Retina (tissue), 1 donor: ENCODE measurements around the gene TRIP10.
"Not testable (repeated sequence)": the region's sequence is repeated elsewhere in the genome, so short reads cannot be mapped to it uniquely, and the experiment has no call there.

Experiments
- DNase-seq: peaks from one replicate; pipeline ENCODE4 v3.0.0-alpha.2; 2016

TRIP10 gene, protein sequence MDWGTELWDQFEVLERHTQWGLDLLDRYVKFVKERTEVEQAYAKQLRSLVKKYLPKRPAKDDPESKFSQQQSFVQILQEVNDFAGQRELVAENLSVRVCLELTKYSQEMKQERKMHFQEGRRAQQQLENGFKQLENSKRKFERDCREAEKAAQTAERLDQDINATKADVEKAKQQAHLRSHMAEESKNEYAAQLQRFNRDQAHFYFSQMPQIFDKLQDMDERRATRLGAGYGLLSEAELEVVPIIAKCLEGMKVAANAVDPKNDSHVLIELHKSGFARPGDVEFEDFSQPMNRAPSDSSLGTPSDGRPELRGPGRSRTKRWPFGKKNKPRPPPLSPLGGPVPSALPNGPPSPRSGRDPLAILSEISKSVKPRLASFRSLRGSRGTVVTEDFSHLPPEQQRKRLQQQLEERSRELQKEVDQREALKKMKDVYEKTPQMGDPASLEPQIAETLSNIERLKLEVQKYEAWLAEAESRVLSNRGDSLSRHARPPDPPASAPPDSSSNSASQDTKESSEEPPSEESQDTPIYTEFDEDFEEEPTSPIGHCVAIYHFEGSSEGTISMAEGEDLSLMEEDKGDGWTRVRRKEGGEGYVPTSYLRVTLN

DNA sequence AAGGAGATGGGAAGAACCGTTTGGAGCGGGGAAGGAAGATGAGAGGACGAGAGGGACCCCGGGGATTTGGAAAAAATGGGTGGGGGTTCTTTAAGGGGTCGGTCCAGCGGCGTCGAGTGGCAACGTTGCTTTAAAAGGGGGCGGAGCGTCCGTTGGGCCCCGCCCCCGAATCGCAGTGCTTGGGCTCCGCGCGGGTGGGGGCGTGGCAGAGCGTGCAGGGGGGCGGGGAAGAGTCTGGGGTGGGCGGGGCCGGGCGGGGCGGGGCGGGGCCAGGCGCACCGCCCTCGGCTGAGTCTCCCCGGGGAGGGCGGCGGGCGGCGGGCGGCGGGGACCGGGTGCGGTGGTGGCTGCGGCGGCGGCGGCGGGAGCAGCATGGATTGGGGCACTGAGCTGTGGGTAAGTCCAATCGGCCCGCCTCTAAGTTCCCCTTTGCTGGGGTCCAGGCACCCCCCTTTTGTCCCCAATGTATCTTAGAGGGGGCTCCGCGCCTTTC is at the start of gene TRIP10:
TSS of gene TRIP10 (plus strand) at position 291 of the 493 bp plus-strand sequence. CDS start at position 373, 82 bp downstream.
- peak; percentile 70 for DNase-seq

DNA sequence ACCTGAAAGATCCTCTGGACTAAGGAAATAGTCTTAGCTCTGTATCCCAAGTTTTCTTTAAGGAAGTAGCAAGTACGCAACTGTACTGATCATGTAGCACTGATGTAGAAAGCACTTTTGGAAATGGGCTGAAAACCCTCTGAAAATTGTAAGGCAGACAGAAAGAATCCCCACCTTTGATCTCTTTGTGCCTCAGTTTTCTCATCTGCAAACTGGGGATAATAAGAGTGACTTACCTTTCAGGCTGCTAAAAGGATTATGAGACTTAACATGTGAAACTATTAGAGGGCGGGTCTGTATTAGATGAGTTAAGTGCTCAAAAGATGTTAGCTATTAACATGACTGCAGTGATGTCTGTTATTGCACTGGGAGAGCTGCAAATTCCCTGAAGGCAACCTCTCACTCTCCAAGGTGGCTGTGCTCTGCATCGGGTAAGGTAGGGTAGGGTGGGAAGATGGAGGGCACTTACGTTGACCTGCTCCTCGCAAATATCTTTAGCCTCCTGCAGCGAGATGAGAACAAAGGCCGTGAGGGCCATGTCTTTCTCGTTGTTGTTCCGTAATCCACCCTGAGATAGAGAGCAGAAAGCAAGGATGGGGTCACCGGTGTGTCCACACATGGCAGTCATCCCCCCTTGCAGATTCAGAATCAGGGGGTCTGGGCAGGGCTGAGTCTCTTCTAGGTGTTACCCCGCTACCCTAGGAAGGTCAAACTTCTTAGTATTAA is 49.2 kb upstream of the TRIP10 start:
- no peak for DNase-seq

DNA sequence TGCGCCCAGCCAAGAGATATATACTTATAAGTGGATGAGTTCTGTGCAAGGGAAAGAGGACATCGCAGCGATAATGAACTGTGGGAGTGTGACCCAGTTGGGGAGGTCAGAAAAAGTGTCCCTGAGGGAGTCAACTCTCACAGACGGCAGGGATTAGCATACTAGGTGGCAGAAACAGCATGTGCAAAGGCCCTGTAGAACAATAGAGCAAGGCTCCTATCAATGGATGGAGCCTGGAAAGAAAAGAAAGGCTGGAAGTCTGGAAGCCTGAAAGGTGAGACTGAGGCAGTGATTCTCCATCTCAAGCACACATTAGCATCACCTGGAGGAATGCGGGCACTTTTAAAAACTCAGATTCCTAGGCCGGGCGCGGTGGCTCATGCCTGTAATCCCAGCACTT is 48.1 kb upstream of the TRIP10 start:
- no peak for DNase-seq

DNA sequence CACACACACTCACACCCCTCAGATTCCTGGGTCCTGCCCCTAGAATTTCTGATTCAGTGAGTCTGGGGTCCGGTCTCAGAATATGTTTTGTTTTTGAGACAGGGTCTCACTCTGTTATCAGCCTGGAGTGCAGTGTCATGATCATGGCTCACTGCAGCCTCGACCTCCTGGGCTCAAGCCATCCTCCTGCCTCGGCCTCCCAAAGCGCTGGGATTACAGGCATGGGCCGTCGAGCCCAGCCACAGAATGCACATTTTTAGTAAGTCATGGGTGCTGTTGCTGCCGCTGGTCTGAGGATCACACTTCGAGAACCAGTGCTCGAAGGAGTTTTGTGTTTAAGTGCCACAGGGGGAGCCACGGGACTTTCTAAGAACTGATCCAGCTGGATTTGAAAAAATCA is 47.5 kb upstream of the TRIP10 start:
- no peak for DNase-seq

DNA sequence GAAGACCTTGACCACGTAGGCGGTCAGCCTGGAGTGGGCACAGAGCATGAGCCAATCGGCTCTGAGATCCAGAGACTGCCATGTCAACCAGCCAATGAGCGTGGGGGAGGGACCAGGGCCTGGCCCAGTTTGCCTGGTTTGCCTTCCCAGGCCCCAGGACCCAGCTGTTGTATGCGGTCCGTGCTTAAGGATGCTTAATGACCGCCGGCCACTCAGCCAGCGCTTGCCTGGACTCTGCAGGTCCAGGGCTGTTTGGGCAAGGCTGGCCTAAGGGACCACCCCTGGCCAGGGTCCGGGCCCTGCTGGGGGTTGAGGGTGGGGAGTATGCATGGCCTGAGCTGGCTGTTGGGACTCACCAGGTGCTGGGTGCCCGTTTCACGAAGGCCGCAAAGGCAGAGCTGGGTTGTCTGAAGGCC is 46.4 kb upstream of the TRIP10 start:
- DNase-seq, result no peak

DNA sequence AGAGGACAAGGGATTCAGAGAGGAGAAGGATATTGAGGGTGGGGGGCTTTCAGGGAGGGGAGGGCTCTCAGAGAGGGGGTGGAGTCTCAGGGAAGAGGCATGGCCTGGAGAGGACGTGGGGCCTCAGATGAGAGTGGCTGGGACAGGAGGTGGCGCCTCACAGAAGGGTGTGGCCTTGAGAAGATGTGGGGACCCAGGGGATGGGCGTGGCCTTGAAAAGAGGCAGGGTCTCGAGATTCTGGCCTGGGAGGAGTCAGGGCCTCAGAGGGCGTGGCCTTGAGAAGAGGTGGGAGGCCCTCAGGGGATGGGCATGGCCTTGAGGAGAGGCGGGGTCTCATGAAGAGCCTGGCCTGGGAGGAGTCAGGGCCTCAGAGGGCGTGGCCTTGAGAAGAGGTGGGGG is 45.8 kb upstream of the TRIP10 start:
- DNase-seq, result no peak

DNA sequence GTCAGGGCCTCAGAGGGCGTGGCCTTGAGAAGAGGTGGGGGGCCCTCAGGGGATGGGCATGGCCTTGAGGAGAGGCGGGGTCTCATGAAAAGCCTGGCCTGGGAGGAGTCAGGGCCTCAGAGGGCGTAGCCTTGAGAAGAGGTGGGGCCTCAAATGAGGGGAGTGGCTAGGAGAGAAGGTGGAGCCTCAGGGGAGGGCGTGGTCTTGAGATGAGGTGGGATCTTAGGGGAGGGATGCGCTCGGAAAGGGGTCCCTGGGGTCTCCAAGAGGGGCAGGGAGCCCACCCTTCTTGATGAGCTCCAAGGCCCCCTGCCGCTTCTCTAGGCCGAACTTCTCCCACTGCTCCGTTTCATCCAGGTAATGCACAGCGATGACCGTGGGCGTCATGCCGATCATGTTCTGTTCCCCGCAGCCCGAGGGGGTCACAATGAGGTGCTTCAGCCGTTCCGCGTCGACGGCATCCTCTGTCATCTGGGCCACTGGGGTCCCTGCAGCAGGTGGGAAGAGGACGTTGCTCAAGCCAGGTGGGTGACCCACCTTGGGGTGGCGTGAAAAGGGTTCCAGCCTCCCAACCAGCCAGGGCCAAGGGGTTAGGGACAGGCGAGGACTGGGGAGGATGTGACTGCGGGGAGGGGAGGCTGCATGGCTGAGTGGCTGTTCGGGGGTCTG is 45.2 kb upstream of the TRIP10 start:
- DNase-seq, result no peak

DNA sequence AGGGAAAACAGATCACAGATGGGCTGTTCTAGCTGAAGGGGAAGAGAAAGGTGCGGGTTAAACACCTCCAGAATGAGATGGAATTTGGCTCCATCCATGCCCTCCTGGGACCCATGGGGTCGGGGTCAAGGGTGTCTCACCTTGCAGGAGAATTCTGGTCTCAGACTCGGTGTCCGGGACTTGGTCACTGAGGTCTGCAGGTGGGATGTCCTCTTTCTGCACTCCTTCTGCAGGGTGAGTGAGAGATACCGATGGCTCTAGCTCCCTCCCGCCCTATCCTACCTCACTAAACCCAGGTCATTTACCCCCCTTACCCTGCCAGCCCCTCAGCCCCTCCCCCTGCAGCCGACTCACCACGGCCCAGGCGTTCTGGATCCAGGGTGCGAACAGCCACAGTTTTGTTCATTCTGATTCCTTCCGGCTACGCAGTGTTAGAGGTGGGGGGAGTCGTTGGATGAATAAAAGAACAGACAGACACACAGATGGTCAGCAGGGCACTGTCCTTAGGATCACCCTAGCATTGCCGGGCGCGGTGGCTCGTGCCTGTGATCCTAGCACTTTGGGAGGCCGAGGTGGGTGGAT is 43.1 kb upstream of the TRIP10 start:
- DNase-seq, result no peak

DNA sequence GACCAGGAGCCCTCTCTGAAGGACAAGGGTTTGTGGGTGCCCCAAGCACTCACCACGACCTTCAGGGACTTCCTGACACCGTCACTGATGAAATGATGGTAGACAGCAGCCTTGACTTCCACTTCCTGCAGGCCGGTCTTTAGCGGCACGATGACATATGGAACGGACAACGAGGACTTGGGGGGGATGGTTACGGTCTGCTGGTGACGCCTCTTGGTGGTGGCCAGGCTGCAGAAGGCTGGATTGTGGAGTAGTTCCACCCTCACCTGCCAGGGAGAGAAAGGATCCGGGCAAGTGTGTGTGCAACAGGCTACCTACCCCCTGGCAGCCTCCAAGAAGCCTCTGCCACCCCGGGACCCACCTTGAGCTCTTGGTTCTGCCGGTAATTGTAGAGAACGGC is 42.2 kb upstream of the TRIP10 start:
- no peak for DNase-seq

DNA sequence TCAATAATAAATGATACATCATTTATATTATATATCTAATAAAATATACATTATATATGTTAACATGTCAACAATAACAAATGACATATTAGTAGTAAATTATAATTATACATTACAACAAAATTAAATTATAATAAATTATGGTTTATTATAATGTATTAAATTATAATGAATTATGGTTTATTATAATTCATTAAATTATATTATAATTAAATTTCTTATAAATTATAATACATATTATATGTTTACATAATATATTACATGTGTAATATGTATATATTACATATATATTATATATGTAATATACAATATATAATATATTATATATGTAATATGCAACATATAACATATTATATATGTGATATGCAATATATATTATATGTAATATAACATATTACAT is 39.5 kb upstream of the TRIP10 start:
- DNase-seq, result no peak

DNA sequence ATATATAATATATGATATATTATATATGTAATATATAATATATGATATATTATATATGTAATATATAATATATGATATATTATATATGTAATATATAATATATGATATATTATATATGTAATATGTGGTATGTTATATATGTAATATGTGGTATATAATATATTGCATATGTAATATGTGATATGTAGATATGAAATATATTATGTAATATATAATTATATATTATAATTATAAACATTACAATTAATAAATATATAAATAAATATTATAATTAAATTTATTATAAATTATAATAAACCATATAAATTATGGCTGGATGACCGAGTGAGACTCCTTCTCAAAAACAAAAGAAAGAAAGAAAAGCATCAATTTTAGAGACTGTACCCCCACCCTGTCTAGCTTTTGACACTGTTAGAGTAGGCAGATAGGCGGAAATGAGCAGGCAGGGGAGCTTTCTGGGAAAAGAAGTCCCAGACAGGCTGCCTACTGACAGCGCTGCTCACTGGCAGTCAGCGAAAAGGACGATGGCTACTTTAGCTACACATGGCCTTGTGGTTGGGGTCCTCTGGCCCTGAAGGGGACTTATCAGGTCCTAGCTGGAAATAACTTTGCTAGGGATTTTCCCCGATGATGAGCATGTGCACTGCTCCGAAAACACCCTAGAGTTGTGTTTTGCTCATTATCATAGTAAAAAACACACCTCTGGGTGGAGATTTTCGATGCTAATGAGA is 38.7 kb upstream of the TRIP10 start:
- no peak for DNase-seq

DNA sequence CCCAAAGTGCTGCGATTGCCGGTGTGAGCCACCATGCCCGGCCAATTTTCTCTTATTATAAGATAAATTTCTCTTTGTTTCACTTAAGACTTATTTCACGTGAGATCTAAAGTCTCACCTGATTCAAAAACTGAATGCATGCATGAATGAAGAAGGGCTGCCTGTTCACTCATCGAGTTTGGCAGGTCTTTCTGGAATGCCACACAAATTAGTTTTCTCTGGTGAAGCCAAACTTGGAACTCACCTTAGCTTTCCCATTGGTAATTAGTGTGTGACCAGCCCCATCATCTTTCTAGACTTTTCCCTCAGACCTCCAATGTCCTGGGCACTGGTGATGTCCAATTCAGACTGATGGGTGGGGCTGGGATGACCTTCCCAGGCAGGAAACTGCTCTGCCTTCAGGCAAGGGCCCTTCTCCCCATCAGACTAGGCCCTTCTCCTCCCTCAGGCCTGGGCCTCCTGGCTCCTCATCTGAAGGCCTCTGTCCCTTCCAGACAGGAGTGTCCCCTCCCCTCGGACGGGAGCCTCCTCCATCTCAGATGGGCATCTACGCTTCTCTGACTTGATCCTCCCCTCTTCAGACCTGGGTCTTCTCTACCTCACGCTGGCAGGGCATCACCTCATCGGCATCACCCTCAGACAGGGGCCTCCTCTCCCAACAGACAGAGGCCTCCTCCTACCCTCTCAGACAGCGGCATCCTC is 33.4 kb upstream of the TRIP10 start:
- no peak for DNase-seq

DNA sequence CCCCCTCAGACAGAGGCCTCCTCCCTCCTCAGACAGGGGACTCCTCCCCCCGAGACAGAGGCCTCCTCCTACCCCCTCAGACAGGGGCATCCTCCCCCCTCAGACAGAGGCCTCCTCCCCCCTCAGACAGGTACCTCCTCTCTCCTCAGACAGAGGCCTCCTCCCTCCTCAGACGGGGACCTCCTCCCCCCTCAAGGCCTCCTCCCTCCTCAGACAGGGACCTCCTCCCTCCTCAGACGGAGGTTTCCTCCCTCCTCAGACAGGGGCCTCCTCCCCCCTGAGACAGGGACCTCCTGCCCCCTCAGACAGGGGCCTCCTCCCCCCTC is 32.9 kb upstream of the TRIP10 start:
- no peak for DNase-seq

DNA sequence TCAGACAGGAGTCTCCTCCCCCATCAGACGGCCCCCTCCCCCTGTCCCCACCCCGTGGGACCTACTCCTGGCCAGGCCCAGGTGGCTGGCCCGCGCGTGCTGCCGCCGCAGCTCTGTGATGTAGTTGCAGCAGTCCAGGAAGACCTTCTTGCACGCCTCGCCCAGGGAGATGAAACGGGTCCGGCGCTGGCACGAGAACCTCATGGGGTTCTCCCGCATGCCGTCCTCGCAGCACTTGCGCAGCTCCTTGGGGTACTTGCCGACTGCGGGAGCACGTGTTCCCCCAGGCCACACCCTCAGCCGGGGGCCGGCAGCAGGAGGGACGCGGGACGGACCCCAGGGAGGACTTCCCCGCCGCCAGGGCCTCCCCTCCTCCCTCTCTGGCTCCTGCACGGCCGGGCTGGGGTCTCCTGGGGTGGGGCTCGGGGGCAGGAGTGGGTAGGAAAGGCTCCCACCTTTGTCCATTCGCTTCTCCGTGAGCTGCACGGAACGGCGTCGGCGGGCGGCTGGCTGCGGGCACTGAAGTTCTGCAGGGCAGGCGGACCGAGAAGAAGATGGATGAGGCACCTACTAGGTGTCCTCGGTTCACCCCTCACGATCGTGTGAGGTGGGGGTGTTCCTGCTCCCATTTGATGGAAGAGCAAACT is 32.3 kb upstream of the TRIP10 start:
- DNase-seq, result no peak

DNA sequence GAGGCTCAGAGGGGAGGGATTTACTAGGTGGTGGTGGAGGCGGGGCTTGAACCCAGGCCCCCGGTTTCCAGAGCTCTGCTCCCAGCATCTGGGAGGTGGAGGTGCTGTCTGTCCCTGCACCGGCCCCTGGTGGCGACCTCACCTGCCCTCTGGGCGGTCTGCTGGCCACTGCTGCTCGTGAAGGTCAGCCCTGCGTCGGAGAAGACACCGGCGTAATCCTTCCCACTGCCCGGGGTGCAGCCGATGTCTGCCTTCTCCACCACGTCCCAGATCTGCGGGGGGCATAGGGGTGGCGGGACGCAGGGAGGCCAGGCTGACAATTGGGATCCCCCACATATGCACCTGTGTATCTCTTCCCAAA is 31.8 kb upstream of the TRIP10 start:
- DNase-seq, result no peak

DNA sequence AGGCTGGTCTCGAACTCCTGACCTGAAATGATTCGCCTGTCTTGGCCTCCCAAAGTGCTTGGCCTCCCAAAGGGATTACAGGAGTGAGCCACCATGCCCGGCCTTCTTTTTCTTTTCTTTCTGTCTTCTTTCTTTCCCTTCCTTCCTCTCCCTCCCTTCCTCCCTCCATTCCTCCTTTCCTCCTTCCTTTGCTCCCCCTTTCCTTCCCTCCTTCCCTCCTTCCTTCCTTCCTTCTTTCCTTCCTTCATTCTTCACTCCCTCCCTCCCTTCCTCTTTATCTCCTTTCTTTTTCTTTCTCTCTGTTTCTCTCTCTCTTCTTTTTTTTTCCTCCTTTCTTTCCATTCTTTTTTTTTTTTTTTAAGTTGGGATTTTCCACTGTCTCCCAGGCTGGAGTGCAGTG is 31.1 kb upstream of the TRIP10 start:
- DNase-seq, result no peak

DNA sequence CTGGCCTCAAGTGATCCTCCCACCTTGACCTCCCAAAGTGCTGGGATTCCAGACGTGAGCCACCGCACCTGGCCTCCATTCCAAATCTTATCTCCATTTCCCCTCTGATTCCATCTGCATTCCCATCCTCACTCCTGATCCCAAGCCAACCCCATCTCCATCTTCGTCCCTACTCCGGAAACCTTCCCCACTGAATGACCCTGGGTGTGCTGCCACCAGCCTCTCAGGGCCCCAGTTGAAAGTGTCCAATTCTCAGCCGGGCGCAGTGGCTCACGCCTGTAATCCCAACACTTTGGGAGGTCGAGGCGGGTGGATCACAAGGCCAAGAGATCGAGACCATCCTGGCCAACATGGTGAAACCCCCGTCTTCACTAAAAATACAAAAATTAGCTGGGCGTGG is 30.6 kb upstream of the TRIP10 start:
- not testable (repeated sequence) for DNase-seq

DNA sequence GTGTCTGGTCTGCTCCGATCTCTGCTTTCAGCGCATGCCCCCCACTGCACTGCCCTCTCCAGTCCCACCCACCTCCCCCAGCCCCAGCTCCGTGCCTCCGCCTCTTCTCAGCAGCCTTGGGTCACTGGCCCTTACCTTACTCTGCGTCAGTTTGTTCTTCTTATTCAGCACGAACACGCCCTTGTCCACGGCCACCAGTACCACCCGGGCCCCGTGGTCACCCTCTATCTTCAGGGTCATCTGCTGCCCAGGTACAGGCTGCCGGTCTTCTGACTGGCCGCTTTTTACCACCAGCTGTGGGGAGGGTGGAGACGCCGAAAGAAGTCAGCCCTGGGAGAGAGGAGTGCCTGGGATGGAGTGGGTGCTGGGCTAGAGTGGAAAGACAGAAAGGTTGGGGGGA is 29.9 kb upstream of the TRIP10 start:
- no peak for DNase-seq

DNA sequence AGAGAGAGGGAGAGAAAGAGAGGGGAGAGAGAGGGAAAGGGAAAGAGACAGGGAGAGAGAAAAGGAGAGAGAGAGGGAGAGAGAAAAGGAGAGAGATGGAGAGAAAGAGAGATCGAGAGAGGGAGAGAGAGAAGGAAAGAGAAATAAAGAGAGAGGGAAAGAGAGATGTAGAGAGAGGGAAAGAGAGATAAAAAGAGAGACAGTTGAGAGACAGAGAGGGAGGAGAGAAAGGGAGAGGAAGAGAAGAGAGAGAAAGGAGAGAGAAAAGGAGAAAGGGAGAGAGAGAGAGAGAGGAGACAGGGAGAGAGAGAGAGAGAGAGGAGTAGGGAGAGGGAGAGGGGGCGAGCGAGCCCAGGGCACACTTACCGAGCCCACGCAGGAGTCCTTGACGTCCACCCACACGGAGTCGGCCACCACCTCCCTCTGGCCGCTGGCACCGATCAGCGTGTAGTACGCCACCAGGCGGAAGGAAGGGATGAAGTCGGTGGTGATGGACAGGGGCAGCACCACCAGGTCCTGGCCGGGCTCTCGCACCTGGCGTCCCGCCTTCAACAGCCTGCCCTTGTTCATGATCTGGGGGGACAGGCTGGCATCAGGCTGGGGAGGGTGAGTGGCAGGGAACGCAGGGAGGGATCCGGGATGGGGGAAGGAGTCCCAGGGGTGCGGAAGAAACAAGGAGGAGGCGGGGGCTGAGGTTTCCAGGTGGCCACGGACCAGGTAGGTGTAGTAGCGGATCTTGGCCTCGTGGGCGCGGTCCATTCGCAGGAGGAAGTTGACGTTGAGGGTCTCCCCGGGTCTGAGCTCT is 29.0 kb upstream of the TRIP10 start:
- no peak for DNase-seq

DNA sequence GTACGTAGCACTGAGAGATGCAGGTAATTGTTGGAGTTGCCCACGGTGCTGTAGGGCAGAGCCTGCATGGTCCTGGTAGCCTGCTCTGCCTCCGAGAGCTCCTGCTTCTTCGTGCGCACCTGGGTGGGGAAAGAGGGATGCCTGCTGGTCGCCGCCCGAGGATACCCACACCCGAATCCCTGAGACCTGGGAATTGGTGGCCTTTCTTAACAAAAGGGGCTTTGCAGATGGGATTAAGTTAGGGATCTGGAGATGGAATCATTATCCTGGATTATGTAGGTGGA is 28.5 kb upstream of the TRIP10 start:
- no peak for DNase-seq

DNA sequence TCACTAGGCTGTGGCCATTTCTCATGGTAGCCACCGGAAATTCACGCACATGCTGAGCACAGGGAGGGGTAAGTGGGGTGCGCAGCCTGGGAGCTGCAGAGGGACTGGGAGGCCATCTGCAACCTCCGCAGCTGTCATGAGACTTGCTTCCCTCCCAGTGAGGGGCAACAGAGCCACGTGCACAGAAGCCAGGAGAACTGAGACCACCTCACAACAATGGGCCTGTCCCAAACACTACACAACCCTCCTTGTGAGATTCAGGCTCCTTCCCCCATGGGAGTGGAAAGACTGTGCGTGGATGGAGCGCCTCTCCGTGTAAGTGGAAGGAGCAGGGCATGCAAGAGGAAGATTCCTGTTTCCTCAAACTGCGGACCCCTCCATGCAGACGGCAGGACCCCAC is 27.9 kb upstream of the TRIP10 start:
- DNase-seq, result no peak
